ENCODE measurements around the gene RIMS1.
A peak's percentile ranks its signal among the peaks of the same experiment; 100 is the strongest.

Gene RIMS1

GRCh38 chr6:72094506-72094905, 208.2 kb downstream of the RIMS1 start:
- no peak for DNase-seq

- no peak for DNase-seq
Observed at GRCh38 chr6:72102561-72102960, 216.2 kb downstream of the RIMS1 start.

DNA sequence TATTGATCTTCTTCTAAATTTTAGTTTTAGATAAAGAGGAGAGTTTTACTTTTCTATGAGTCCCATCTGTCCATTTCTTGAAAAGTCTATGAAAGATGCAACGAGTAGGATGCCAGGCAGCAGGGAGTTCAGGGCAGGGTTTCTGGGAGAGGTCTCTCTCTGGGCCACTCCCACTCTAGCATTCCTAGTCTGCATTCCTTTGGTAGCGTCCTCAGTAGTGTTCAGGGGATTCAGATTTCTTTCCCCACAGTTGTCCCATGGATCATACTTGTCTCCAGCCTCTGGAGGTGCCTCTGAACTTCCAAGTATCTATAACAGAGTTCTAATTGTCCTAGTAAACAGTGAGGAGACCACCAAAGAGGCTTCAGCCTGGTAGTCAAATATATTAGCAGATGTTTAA, 225.3 kb downstream of the RIMS1 start:
- DNase-seq, result no peak

- no peak for DNase-seq
Observed at GRCh38 chr6:72130327-72130726, 244.0 kb downstream of the RIMS1 start.

DNA sequence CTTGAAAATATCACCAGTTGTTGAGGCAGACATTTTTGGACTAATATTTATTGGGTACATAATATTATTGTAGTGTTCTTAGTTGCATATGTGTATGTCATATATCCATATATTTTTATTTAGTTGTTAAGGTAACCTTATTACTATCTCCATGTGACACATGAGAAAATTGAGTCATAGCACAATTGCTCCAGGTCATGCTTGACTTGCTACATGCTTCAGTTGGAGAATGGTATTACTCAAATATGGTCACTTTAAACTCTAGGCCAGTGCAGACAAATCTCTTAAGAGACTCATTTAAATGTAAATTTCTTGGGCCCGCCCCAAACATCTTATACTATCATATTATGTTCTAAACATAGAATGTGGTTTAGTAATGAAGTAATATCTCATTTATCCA, 246.1 kb downstream of the RIMS1 start:
- no peak for DNase-seq

- no peak for DNase-seq
Observed at GRCh38 chr6:72132851-72133250, 246.5 kb downstream of the RIMS1 start.

DNA sequence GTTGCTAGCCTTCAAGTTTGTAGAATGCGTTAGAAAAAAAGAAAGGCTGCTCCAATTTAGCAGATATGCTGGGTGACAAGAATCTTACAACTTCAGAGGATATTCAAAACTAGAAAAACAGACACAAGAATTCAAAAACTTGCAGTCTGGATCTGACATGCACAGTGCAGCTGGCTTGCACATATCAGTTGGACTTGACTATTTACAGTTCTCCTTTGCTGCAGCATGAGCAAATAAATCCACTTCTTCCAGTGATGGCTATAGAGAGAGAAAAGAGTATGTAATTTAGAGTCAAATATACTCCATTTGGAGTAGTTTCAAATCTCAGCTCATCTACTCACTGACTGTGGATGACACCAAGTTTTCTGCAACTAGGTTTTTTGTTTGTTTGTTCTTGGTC, 247.0 kb downstream of the RIMS1 start:
- DNase-seq, result no peak

GRCh38 chr6:72140795-72141194, 254.4 kb downstream of the RIMS1 start:
- DNase-seq, result no peak

GRCh38 chr6:72149715-72150114, 263.4 kb downstream of the RIMS1 start:
- no peak for DNase-seq

DNA sequence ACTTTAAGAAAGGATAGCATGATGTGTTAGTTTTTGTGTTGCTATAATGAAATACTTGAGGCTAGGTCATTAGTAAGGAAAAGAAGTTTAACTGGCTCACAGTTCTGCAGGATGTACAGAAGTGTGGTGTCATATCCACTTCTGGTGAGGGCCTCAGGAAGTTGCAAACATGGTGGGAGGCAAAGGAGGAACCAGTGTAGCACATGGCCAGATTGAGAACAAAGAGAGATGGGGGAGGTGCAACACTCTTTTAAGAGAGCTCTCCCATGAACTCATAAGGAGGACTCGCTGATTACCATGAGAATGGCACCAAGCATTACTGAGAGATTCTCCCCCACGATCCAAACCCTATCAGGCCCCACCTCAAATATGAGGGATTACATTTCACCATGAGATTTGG, 265.4 kb downstream of the RIMS1 start:
- DNase-seq, result no peak

- no peak for DNase-seq
Observed at GRCh38 chr6:72175916-72176315, 289.6 kb downstream of the RIMS1 start.

DNA sequence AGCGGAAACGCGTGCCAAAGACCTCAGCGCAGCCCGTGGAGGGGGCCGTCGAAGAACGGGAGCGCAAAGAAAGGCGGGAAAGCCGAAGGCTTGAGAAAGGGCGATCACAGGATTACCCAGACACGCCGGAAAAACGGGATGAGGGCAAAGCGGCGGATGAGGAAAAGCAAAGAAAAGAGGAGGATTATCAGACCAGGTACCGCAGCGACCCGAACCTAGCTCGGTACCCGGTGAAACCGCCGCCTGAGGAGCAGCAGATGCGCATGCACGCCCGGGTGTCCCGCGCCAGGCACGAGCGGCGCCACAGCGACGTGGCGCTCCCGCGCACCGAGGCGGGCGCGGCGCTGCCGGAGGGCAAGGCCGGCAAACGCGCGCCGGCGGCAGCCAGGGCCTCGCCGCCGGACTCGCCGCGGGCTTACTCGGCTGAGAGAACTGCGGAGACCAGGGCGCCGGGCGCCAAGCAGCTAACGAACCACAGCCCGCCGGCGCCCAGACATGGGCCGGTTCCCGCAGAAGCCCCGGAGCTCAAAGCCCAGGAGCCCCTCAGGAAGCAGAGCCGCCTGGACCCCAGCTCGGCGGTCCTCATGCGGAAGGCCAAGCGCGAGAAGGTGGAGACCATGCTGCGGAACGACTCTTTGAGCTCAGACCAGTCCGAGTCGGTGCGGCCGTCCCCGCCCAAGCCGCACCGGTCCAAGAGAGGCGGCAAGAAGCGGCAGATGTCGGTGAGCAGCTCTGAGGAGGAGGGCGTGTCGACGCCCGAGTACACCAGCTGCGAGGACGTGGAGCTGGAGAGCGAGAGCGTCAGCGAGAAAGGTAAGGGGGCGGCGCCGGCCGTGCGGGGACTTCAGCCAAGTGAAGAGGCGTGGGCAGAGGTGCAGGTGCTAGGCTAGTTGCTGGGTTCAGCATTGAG, 296.2 kb downstream of the RIMS1 start:
- DNase-seq, result no peak

DNA sequence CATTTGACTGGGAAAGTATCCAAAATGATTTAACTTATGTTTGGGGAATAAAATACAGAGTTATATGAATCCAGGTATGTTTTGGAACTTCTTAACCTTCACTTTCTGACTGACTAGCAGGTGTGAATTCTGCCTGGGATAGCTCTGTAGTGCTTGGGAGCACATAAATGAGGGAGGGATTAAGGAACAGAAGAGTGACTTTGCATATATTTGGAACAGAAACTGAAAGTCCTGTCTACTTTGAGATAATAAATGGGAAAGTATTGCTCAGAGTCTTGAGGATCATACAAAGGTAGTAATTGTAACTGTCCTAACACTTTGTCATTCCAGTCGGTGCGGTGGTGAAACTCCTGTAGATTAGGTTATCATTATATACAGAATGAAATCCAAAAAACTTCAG, 317.6 kb downstream of the RIMS1 start:
- DNase-seq, result no peak

DNA sequence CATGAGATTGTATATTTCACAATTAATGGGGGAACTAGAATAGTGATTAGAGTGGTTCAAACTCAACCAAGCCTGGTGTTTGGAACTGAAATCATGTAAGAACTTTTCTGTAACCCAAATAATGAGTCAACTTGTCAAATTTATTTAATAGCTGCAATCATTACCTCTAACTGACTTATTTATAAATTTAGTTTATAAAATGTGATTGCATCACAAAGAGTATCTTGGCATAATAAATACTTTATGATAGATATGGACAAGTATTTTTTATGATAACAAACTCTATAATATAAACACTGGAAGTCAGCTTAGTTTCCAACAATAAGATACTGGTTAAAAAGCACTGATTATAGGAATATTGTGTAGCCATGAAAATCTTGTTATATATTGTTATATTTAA, 319.1 kb downstream of the RIMS1 start:
- no peak for DNase-seq

GRCh38 chr6:72206606-72207005, 320.3 kb downstream of the RIMS1 start:
- no peak for DNase-seq

DNA sequence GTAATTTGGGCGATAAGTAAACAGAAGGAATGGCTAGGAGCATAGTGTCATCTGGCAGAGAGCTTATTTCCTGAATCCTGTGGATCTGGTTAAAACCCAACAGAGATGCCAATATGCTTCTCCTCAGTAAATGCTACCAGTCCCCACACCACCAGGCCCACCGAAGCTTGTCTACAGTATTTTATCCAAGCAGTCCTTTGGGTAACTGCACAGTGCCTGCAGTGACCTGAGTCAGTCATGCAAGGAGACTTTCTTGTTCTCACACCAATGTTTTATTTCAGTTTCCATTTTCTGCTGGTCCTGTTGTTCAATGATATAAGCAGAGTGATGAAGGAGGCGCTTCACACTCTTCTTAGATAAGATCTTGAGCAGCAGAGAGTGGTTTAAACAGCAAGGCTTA, 326.3 kb downstream of the RIMS1 start:
- DNase-seq, result no peak

DNA sequence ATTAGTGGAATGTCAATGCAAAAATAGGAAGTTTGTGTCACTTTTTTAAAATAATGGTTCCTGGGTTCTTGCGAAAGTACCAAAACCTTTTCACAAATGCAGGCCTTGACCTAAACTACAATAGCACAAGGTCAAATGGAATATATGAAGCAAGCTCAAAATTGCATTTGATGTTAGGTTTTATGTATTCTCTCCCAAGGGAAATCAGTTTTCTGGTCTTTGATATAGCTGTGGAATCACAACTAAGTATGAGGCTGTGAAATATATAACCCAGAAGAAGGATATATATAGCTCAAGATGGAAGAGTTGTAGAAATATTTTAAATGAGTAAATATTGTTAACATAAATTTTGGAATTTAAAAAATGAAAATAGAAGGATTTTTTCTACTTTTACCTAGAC, 327.3 kb downstream of the RIMS1 start:
- DNase-seq, result no peak

GRCh38 chr6:72216222-72217068, 330.1 kb downstream of the RIMS1 start:
- no peak for DNase-seq

- DNase-seq, result no peak
Observed at GRCh38 chr6:72217626-72218025, 331.3 kb downstream of the RIMS1 start.

- DNase-seq, result peak; percentile 5
Observed at GRCh38 chr6:72218125-72218524, 331.8 kb downstream of the RIMS1 start.

DNA sequence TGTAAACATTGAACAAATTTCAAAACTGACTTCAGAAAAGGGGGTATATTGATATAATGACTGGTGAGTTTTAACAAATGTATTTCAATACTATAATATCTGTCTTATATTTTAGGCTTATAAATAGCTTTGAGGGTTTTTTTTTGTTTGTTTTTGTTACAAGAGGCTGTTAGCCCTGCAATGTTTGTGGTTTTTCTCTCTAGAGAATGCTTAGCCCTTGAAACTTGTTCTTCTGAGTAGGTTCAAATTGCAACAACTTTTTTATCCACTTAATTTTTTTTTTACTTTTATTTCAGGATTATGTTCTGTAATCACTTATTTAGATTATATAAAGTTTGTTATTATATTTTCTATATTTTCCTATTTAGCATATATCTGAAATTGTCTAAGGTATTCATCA, 333.2 kb downstream of the RIMS1 start:
- no peak for DNase-seq

- DNase-seq, result no peak
Observed at GRCh38 chr6:72238021-72238420, 351.7 kb downstream of the RIMS1 start.

GRCh38 chr6:72238900-72239299, 352.6 kb downstream of the RIMS1 start:
- DNase-seq, result no peak

- no peak for DNase-seq
Observed at GRCh38 chr6:72245565-72245964, 359.2 kb downstream of the RIMS1 start.

Data from NCI-H446 treated with DMSO at 0.1 percent for 48 hours (cell line).